HepG2 (cell line): ENCODE measurements around the gene SPG7. TPM values are rescaled to one million over a fixed set of nuclear protein-coding genes. Genes with fewer than 3 reads are reported as not detected.
A peak's percentile ranks its signal among the peaks of the same experiment; 100 is the strongest.

Source experiments
- ATAC-seq: fragments of 200-7000 bp; cut with Tn5 transposase; 3 replicates; pipeline ENCODE4 v1.9.1; 2020; ENCODE audit warnings: mild to moderate bottlenecking, moderate library complexity
- BruUV-seq: library from RNA; stranded (reverse); fragments of 400-500 nt; replicated peaks from 2 replicates; lab custom pipeline; 2021; lab: Mats Ljungman, UMichigan
- CTCF ChIA-PET: fragments of 300-600 bp; formaldehyde crosslinking; extraction: SDS; loops from one replicate; lab custom pipeline; 2021; ENCODE audit warnings: low total read pairs, inconsistent platforms, low intra/inter-chr PET ratio; lab: Yijun Ruan, JAX
- POLR2A ChIA-PET: fragments of 350-600 bp; sonication (Branson Sonifier 250); formaldehyde crosslinking; loops from one replicate; lab custom pipeline; 2020; ENCODE audit warnings: antibody characterized with exemption, inconsistent platforms; lab: Yijun Ruan, JAX
- DNase-seq: peaks from one replicate; pipeline ENCODE4 v3.0.0-alpha.2; 2015; ENCODE audit warnings: low spot score
- FAIRE-seq: peaks from 3 replicates; lab custom pipeline; 2011; peaks lifted over from hg19 to GRCh38; lab: Jason Lieb, UNC
- H2AFZ ChIP-seq: one replicate; pipeline ENCODE4 v1.6.1; 2011; ENCODE audit warnings: low read length, inconsistent platforms
- H3K27ac ChIP-seq: fragments of 300-600 bp; 3 replicates; pipeline ENCODE4 v1.8.0; 2011; ENCODE audit warnings: mixed run types, mild to moderate bottlenecking, mixed read lengths, low read length, inconsistent platforms; ENCODE audit not compliant: insufficient read depth; ENCODE audit errors: extremely low read length
- H3K27me3 ChIP-seq, 2 experiments: fragments of 200-600 bp in 1 of 2; 2 replicates in 1 of 2; 3 replicates in 1 of 2; pipeline versions ENCODE4 v1.6.0 to v1.8.0; 2011; ENCODE audit warnings: low read length in 2 of 2, mild to moderate bottlenecking in 2 of 2, moderate library complexity in 2 of 2, inconsistent platforms in 1 of 2; ENCODE audit not compliant: insufficient read depth in 2 of 2, control insufficient read depth in 1 of 2
- H3K36me3 ChIP-seq, 2 experiments: fragments of 200-600 bp in 1 of 2; replicated peaks in 1 of 2; 2 replicates in 1 of 2; 3 replicates in 1 of 2; pipeline versions ENCODE4 v1.5.1 to v1.8.0; 2011; ENCODE audit warnings: low read length in 2 of 2, inconsistent platforms in 1 of 2; ENCODE audit not compliant: insufficient read depth in 2 of 2, control insufficient read depth in 1 of 2
- H3K4me1 ChIP-seq: 2 replicates; pipeline ENCODE4 v1.5.1; 2012; ENCODE audit warnings: low read length, inconsistent platforms; ENCODE audit not compliant: insufficient read depth
- H3K4me2 ChIP-seq: 2 replicates; pipeline ENCODE4 v1.6.0; 2011; ENCODE audit warnings: low read depth, low read length, inconsistent platforms
- H3K4me3 ChIP-seq, 3 experiments: fragments of 200-600 bp in 1 of 3; sonication (generic), shearing (Covaris generic) in 1 of 3; replicated peaks in 1 of 3; 2 replicates each; pipeline ENCODE4 v1.5.1; 2011 to 2016; ENCODE audit warnings: low read length in 3 of 3, inconsistent platforms in 2 of 3, low read depth in 2 of 3, mild to moderate bottlenecking in 2 of 3, control low read depth in 1 of 3, mixed read lengths in 1 of 3; ENCODE audit not compliant: insufficient read depth in 1 of 3
- H3K79me2 ChIP-seq: one replicate; pipeline ENCODE4 v1.6.1; 2011; ENCODE audit warnings: low read length, inconsistent platforms; ENCODE audit not compliant: insufficient read depth
- H3K9ac ChIP-seq: 2 replicates; pipeline ENCODE4 v1.6.0; 2011; ENCODE audit warnings: mild to moderate bottlenecking, low read depth, low read length, inconsistent platforms; ENCODE audit not compliant: insufficient read depth
- H3K9me3 ChIP-seq: 2 replicates; pipeline ENCODE4 v1.5.1; 2012; ENCODE audit warnings: mild to moderate bottlenecking, low read length
- H4K20me1 ChIP-seq: 2 replicates; pipeline ENCODE4 v1.6.0; 2011; ENCODE audit warnings: inconsistent platforms, mild to moderate bottlenecking, low read length, moderate library complexity; ENCODE audit not compliant: insufficient read depth
- CREM ChIP-seq, 2 experiments: sonication (generic) in 1 of 2; formaldehyde crosslinking in 1 of 2; IDR thresholded peaks; 2 replicates each; pipeline versions ENCODE4 v1.4.0 to v1.6.1; 2016 to 2020; ENCODE audit warnings: antibody characterized with exemption in 1 of 2, mild to moderate bottlenecking in 1 of 2, missing genetic modification reagents in 1 of 2
- KLF11 ChIP-seq: IDR thresholded peaks from 2 replicates; pipeline ENCODE4 v1.6.1; 2016; ENCODE audit warnings: missing compliant biosample characterization
- NBN ChIP-seq: fragments of 450-650 bp; conservative IDR thresholded peaks from 2 replicates; pipeline ENCODE4 v1.6.1; 2017
- NR2F6 ChIP-seq, 2 experiments: IDR thresholded peaks; 2 replicates each; pipeline ENCODE4 v1.6.1; 2016; ENCODE audit warnings: antibody characterized with exemption in 1 of 2, mild to moderate bottlenecking in 1 of 2
- PHF21A ChIP-seq: sonication (generic); formaldehyde crosslinking; IDR thresholded peaks from 2 replicates; pipeline ENCODE4 v1.5.0; 2020; ENCODE audit warnings: mild to moderate bottlenecking, missing genetic modification reagents
- POLR2G ChIP-seq: fragments of 200-400 bp; formaldehyde crosslinking; IDR thresholded peaks from 2 replicates; pipeline ENCODE4 v1.6.1; 2018; ENCODE audit warnings: mild to moderate bottlenecking, low read depth, low read length, moderate library complexity
- SAFB2 ChIP-seq: sonication (generic); formaldehyde crosslinking; IDR thresholded peaks from 2 replicates; pipeline ENCODE4 v1.5.1; 2020; ENCODE audit warnings: missing genetic modification reagents, low read depth, mild to moderate bottlenecking, borderline replicate concordance
- ZFP36L2 ChIP-seq: sonication (generic); formaldehyde crosslinking; IDR thresholded peaks from 2 replicates; pipeline ENCODE4 v1.4.0; 2020; ENCODE audit warnings: missing genetic modification reagents
- ZNF160 ChIP-seq: sonication (generic); formaldehyde crosslinking; IDR thresholded peaks from 2 replicates; pipeline ENCODE4 v1.8.0; 2022; ENCODE audit warnings: mild to moderate bottlenecking, inconsistent platforms, missing genetic modification reagents
- ZNF709 ChIP-seq: sonication (generic); formaldehyde crosslinking; IDR thresholded peaks from 2 replicates; pipeline ENCODE4 v1.5.0; 2020; ENCODE audit warnings: mild to moderate bottlenecking, missing genetic modification reagents
- WGBS: methylation state at CpG from one replicate; pipeline ENCODE4 v1.1.6; 2017; ENCODE audit warnings: low lambda C conversion rate; 5-methylcytosine and 5-hydroxymethylcytosine counted together
- in situ Hi-C: cut with HindIII; loops from 2 replicates; pipeline ENCODE4 v1.10.0; 2017; ENCODE audit warnings: low pct_unique_long_range_greater_than_20kb; ENCODE audit not compliant: extremely low pct_ligation_motif_present
- intact Hi-C: fragments of 100-400 bp; cut with micrococcal nuclease; formaldehyde crosslinking; loops from one replicate; pipeline ENCODE4 v1.10.0; 2022; ENCODE audit not compliant: unreplicated experiment
- polyA plus RNA-seq, 8 experiments: library from polyadenylated mRNA; depleted of rRNA in 3 of 8; stranded (reverse) in 7 of 8; unstranded in 1 of 8; fragments of >200 nt; fragmentation: Illumina TruSeq in 4 of 8; extraction: Trizol in 4 of 8; gene quantifications; 2 replicates each; pipeline versions ENCODE4 v1.2.1 to v1.2.3, GENCODE V29; 2011 to 2016; ENCODE audit warnings: low read depth in 4 of 8, missing spikeins in 1 of 8, mixed read lengths in 1 of 8; ENCODE audit not compliant: insufficient read depth in 1 of 8
- total RNA-seq, 5 experiments: library from RNA; depleted of rRNA; stranded (reverse); fragments of >200 nt; fragmentation: Illumina TruSeq; extraction: Trizol; gene quantifications; 2 replicates each; pipeline ENCODE4 v1.2.3, GENCODE V29; 2016; ENCODE audit warnings: low read depth in 1 of 5
- TF ChIP-seq, protein P1 (sequence below): sonication (generic); formaldehyde crosslinking; IDR thresholded peaks from 2 replicates; pipeline ENCODE4 v1.5.0; 2020; ENCODE audit warnings: mild to moderate bottlenecking, missing genetic modification reagents, borderline replicate concordance
- TF ChIP-seq, protein P2 (sequence below): sonication (generic); formaldehyde crosslinking; IDR thresholded peaks from 2 replicates; pipeline ENCODE4 v1.4.0; 2020; ENCODE audit warnings: missing genetic modification reagents, mild to moderate bottlenecking, borderline replicate concordance

The SPG7 gene
- total and polyA plus RNA-seq, 2 of the 13 experiments (the other 11 are each of a cell fraction or from before 2014, with no cell fraction given), result 66.0 to 136 TPM

DNA sequence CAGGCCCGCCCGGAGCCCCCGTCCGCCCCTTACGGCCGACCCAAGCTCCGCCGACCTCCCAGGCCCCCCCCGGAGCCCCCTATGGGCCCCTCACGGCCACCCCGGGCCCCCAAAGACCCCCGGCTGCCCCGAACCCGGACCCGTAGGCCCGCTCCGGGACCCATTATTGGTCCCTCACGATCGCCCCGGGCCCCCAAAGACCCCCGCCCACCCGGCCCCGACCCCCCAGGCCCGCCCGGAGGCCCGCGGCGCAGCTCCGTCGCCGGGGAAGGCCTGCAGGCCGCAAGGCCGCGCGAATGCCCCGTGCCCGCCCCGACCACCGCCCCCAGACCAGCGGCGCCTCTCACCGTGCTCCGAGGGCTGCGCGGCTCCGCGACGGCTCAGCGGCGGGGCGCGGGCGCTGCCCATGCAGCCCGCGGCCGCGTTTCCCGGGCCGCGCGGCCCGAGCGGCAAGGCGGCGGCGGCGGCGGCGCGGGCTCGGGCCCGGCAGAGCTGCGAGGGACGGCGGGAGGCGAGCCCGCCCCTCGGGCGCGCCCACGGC, 18.2 kb upstream of the SPG7 start (continued):
- TF ChIP-seq ZFP36L2 (CRISPR knock-in tag), result no peak

DNA sequence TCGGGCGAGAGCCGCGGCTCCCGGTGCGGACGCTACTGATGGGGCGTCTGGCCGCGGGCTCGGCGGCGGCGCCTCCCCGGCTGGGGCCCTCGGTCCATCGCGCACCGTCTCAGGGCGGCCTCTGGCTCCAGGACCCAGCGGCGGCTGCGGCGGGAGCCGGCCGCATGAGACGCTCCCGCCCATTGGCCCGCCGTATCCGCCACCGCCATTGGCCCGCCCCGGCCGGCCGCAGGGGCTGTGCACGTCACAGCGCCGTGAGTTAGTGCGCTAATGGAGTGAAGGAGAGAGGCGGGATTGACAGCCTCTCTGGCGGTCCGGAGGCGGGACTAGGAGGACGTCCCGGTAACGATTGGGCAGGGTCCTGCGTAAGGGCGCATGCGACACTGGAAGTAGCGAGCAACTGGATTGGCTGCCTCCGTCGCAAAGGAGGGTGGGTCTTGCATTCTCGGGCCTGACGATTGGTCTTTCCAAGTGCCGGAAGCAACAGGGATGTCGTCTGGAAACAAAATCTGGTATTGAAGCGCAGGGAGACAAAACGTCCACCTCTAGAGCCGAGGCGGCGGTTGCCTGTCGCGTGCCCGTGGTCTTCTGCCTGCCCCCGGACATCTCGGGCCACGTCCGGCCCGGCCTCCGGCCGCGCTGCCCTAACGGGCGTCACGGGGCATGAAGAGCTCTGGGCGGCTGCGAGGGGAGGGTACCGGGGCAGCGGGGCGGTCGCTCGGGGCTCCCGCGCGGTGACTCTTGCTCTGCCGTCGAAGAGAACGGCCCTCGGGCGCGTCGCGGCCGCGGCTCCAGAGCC, 17.6 kb upstream of the SPG7 start, which contains the start of gene ANKRD11:
Gene ANKRD11, minus strand, starts transcription at position 123 of the 799 bp plus-strand sequence. CDS start 173,542 bp downstream, outside the sequence.
- peak; percentile 97 for FAIRE-seq
- POLR2A ChIA-PET, result interaction anchor here (0.7 to 2.5 kb wide), 5 partner anchors 12 to 18 kb away, joined by 3 to 23 read pairs (median 4); partner anchors contain the start of gene SPG7
- intact Hi-C loops, result loop anchor here (2.0 kb wide), 1 partner anchor 14 kb away; no protein-coding TSS in a partner anchor
- peak; percentile 80; the same call in 1 of the 2 replicates for TF ChIP-seq KLF11 (CRISPR knock-in tag)
- TF ChIP-seq, protein P1, sequence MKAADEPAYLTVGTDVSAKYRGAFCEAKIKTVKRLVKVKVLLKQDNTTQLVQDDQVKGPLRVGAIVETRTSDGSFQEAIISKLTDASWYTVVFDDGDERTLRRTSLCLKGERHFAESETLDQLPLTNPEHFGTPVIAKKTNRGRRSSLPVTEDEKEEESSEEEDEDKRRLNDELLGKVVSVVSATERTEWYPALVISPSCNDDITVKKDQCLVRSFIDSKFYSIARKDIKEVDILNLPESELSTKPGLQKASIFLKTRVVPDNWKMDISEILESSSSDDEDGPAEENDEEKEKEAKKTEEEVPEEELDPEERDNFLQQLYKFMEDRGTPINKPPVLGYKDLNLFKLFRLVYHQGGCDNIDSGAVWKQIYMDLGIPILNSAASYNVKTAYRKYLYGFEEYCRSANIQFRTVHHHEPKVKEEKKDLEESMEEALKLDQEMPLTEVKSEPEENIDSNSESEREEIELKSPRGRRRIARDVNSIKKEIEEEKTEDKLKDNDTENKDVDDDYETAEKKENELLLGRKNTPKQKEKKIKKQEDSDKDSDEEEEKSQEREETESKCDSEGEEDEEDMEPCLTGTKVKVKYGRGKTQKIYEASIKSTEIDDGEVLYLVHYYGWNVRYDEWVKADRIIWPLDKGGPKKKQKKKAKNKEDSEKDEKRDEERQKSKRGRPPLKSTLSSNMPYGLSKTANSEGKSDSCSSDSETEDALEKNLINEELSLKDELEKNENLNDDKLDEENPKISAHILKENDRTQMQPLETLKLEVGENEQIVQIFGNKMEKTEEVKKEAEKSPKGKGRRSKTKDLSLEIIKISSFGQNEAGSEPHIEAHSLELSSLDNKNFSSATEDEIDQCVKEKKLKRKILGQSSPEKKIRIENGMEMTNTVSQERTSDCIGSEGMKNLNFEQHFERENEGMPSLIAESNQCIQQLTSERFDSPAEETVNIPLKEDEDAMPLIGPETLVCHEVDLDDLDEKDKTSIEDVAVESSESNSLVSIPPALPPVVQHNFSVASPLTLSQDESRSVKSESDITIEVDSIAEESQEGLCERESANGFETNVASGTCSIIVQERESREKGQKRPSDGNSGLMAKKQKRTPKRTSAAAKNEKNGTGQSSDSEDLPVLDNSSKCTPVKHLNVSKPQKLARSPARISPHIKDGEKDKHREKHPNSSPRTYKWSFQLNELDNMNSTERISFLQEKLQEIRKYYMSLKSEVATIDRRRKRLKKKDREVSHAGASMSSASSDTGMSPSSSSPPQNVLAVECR, result peak; percentile 98
- TF ChIP-seq NBN, result no peak
- TF ChIP-seq POLR2G, result peak; percentile 86
- TF ChIP-seq ZNF160 (CRISPR knock-in tag), result peak; percentile 39; the same call in 1 of the 2 replicates
- peak; percentile 69 for TF ChIP-seq SAFB2
- TF ChIP-seq PHF21A (CRISPR knock-in tag), result 0 out of 2 replicates have a peak, but pooled peaks have one; percentile 16
- TF ChIP-seq NR2F6 (IDR thresholded peaks at IDR 0.05), result no peak
- peak; percentile 12; the same call in 1 of the 2 replicates for TF ChIP-seq NR2F6 (CRISPR knock-in tag; IDR thresholded peaks at IDR 0.05)
- TF ChIP-seq, protein P2, sequence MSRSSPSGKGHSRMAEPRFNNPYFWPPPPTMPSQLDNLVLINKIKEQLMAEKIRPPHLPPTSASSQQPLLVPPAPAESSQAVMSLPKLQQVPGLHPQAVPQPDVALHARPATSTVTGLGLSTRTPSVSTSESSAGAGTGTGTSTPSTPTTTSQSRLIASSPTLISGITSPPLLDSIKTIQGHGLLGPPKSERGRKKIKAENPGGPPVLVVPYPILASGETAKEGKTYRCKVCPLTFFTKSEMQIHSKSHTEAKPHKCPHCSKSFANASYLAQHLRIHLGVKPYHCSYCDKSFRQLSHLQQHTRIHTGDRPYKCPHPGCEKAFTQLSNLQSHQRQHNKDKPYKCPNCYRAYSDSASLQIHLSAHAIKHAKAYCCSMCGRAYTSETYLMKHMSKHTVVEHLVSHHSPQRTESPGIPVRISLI (CRISPR knock-in tag), result no peak
- TF ChIP-seq CREM (IDR thresholded peaks at IDR 0.05), result peak; percentile 95
- no peak; the same call in 1 of the 2 replicates for TF ChIP-seq CREM (CRISPR knock-in tag; IDR thresholded peaks at IDR 0.05)
- TF ChIP-seq ZNF709 (CRISPR knock-in tag), result peak; percentile 12; the same call in 1 of the 2 replicates

More for the DNA sequence above, 17.6 kb upstream of the SPG7 start, which contains the start of gene ANKRD11:
- Histone ChIP-seq H3K27me3 (no peaks in the 10 kb centered on the region; a peak in 1 of 5 replicates), H3K4me3 (peak within 1 kb of the TSS; percentile 61 to 93 (median 85)), H3K79me2 (peaks cover 50% of the 10 kb centered on the region), H4K20me1 (peaks cover 34% of the 10 kb centered on the region), H3K36me3 (peaks cover 0 to 3% of the 10 kb centered on the region in 2 experiments; a peak in 3 of 5 replicates), H3K4me2 (peak within 1 kb of the TSS; percentile 83), H3K9ac (peak within 1 kb of the TSS; percentile 86), H3K27ac (peak within 1 kb of the TSS; percentile 81), H3K4me1 (peaks cover 59% of the 10 kb centered on the region), H2AFZ (no peak within 1 kb of the TSS), H3K9me3 (no peaks in the 10 kb centered on the region)
- under 1% methylated on average over 39 of the region's 96 CpGs for WGBS
- peak; percentile 93 for ATAC-seq
- in situ Hi-C loops, result no loop called here
- CTCF ChIA-PET, result no interaction called here
- DNase-seq, result peak; percentile 100
- no TSS peak for BruUV-seq
